HG03442 (cell line): ENCODE measurements around the gene CCR9.

Experiments used
- ATAC-seq: cut with Tn5 transposase; IDR thresholded peaks from one replicate; pipeline ENCODE4 v1.9.1; 2021; ENCODE audit warnings: mild to moderate bottlenecking, moderate library complexity; ENCODE audit not compliant: unreplicated experiment

The CCR9 gene

GRCh38 chr3:45951946-45952345, 65.6 kb downstream of the CCR9 start:
- ATAC-seq: no peak

GRCh38 chr3:45952456-45952855, 66.1 kb downstream of the CCR9 start:
- no peak for ATAC-seq
